Measurements from ENCODE around the gene TRAPPC1.
"Not testable (repeated sequence)": the region's sequence is repeated elsewhere in the genome, so short reads cannot be mapped to it uniquely, and the experiment has no call there.

The TRAPPC1 gene, protein sequence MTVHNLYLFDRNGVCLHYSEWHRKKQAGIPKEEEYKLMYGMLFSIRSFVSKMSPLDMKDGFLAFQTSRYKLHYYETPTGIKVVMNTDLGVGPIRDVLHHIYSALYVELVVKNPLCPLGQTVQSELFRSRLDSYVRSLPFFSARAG

GRCh38 chr17:7931709-7932482 is at the start of gene TRAPPC1, which contains the start of gene CNTROB:
TSS of gene TRAPPC1 (minus strand) at chr17:7931946. CDS start at chr17:7931829, 117 bp downstream.
TSS of gene CNTROB (plus strand) at chr17:7932206. CDS start at chr17:7933080, 874 bp downstream.
- peak; percentile 98 for DNase-seq (ENCODE audit: low read depth in 2 of 2)

DNA sequence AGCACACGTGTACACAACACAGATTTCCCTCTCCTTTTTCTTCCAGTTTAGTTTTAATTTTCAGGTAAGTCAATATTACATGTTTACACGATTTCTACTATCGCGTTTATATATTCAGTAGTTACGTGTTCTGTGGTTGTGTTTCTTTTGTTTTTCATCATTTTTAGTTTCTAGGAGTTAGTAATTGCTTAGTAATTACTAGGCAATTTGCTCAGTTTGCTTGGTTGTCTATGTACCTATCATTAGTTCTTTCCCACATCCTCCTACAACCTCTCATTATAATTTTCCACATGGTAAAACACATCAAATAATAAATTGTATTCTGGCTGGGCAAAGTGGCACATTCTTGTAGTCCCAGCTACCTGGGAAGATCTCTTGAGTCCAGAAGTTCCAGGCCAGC is 46.1 kb upstream of the TRAPPC1 start:
- no peak for DNase-seq (ENCODE audit: low read depth in 2 of 2)

DNA sequence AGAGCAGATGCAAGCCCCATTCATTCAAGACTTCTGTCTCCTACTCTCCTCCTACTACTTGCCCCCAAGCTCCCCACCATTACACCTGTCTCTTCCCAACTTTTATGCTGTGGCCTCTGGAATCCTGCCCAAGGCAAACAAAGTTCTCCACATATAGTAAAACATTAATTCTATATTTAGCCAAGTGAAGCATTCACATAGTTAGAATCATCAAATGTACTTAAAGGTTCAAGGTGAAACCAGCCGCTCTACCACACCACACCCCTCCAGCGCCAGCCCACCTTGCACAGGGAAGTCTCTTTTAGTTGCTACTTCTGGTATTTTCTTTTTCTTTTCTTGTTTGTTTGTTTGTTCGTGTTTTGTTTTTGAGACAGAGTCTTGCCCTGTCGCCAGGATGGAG is 45.3 kb upstream of the TRAPPC1 start:
- no peak for DNase-seq (ENCODE audit: low read depth in 2 of 2)

- no peak for DNase-seq (ENCODE audit: low read depth in 2 of 2)
These were observed 42.9 kb upstream of the TRAPPC1 start for GRCh38 chr17:7974638-7975131.

DNA sequence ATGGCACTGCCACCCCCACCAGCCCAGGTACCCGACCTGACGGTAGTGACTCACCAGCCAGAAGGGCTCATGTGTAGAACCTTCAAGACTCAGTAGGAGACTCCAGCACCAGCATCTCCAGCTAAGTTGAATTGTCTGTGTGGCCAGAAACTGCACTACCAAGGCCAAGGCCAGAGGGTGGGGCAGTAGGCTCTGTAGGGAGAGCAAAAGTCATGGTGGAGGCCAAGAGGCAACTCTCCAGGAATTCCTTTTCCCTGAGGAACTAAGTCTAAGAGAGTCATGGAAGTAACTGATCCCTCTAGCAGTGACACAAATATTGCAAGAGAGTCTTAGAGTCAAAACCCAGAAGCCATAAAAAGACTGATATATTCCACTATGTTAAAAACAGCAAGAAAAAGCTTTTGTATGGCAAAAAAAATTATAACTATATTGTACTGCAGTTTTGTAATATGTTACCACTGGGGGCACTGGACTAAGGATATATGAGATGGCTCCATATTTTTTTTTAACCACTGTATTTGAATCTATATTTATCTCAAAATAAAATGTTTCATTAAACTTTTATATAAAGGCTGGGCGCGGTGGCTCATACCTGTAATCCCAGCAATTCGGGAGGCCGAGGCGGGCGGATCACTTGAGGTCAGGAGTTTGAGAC is 40.5 kb upstream of the TRAPPC1 start:
- DNase-seq (ENCODE audit: low read depth in 2 of 2), result no peak

DNA sequence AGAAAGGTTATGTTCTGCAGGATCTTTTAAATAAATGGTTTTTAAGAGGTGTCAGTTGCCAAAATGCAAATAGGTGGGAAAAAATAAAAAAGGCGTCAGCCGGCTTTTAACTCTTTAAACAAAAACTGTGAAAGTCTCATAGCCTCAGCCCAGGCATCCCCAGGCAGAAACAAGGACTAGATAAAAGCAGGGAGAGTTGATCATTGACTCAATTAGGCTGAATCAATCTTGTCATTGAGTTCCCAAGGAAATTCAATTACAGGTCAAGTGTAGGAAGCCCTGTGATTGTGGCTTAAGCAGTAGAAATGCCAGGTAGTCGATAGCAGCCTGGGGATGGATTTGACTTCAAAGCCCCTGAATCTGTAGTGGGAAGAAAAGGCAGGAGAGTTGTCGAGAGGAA is 39.9 kb upstream of the TRAPPC1 start:
- no peak for DNase-seq (ENCODE audit: low read depth in 2 of 2)

- no peak for DNase-seq (ENCODE audit: low read depth in 2 of 2)
These were observed 37.7 kb upstream of the TRAPPC1 start for GRCh38 chr17:7969433-7969832.

- no peak for DNase-seq (ENCODE audit: low read depth in 2 of 2)
These were observed 36.0 kb upstream of the TRAPPC1 start for GRCh38 chr17:7967751-7968150.

GRCh38 chr17:7961421-7961820 is 29.7 kb upstream of the TRAPPC1 start:
- DNase-seq (ENCODE audit: low read depth in 2 of 2), result no peak

- DNase-seq (ENCODE audit: low read depth in 2 of 2), result no peak
These were observed 27.9 kb upstream of the TRAPPC1 start for GRCh38 chr17:7959503-7960253.

- DNase-seq (ENCODE audit: low read depth in 2 of 2), result peak; percentile 28 to 46
These were observed 24.7 kb upstream of the TRAPPC1 start for GRCh38 chr17:7956228-7956965.

GRCh38 chr17:7955414-7956227 is 23.9 kb upstream of the TRAPPC1 start:
- no peak for DNase-seq (ENCODE audit: low read depth in 2 of 2)

GRCh38 chr17:7953266-7953665 is 21.5 kb upstream of the TRAPPC1 start:
- not testable (repeated sequence) for DNase-seq (ENCODE audit: low read depth in 2 of 2)

DNA sequence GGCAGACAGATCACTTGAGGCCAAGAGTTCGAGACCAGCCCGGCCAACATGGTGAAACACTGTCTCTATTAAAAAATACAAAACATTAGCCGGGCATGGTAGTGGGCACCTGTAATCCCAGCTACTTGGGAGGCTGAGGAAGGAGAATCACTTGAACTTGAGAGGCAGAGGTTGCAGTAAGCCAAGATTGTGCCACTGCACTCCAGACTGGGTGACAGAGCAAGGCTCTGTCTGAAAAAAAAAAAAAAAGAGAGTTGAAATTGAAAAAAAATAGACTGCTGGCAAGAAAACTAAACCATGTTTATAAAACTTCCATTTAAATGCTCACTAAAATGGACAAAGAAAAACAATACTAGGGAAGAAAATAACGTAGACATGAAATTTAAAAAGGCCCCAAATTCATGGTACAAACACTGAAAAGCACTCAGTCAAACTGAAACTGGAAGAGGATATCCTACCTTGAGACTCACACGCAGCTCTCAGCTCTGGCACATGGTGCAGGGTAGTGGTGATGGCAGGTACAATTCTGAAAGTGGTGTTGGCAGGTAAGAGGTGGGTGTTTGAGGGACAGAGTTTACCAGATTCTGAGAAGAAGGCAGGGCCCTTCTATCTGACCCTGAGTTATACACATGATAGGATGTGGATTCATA is 19.5 kb upstream of the TRAPPC1 start:
- no peak for DNase-seq (ENCODE audit: low read depth in 2 of 2)

GRCh38 chr17:7950578-7950977 is 18.8 kb upstream of the TRAPPC1 start:
- no peak for DNase-seq (ENCODE audit: low read depth in 2 of 2)

- DNase-seq (ENCODE audit: low read depth in 2 of 2), result no peak
These were observed 15.9 kb upstream of the TRAPPC1 start for GRCh38 chr17:7947651-7948050.

DNA sequence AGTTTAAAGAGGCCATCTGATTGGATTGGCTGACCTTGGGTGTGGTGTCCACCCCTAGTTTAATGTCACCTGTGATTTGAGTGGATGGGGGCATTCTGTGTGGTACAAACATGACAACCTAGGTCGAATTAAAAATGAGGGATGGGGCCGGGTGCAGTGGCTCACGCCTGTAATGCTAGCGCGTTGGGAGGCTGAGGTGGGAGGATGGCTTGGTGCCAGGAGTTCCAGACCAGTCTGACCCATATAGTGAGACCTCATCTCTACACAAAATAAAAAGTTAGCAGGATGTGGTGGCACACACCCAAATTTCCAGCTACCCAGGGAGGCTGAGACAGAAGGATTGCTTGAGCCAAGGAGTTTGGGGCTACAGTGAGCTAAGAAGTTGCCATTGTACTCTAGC is 14.7 kb upstream of the TRAPPC1 start:
- no peak for DNase-seq (ENCODE audit: low read depth in 2 of 2)

DNA sequence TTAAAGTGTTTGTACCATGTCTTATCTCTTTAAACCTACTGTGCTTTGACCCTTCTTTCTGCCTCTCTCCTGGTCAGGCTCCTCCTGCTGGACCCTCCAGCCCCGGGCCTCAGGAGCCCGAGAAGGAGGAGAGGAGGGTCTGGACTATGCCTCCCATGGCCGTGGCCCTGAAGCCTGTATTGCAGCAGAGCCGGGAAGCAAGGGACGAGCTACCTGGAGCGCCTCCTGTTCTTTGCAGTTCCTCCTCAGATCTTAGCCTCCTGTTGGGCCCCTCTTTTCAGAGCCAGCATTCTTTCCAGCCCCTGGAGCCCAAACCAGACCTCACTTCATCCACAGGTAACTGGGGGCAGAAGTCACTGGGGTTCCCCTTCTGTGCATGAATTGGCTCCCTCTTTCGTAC is 13.9 kb upstream of the TRAPPC1 start:
- DNase-seq (ENCODE audit: low read depth in 2 of 2), result no peak

DNA sequence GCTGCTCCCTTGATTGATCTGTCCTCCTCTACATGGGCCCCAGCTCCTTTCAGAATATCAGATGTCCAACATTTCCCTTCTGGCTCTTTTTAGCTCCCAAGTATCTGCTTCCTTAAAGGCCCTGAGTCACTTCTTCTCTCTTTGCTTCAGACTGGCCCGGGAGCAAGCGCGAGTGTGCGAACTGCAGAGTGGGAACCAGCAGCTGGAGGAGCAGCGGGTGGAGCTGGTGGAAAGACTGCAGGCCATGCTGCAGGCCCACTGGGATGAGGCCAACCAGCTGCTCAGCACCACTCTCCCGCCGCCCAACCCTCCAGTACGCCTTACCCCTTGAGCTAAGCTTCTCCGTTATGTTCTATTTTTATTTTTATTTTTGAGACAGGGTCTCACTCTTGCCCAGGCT is 12.6 kb upstream of the TRAPPC1 start:
- no peak for DNase-seq (ENCODE audit: low read depth in 2 of 2)

DNA sequence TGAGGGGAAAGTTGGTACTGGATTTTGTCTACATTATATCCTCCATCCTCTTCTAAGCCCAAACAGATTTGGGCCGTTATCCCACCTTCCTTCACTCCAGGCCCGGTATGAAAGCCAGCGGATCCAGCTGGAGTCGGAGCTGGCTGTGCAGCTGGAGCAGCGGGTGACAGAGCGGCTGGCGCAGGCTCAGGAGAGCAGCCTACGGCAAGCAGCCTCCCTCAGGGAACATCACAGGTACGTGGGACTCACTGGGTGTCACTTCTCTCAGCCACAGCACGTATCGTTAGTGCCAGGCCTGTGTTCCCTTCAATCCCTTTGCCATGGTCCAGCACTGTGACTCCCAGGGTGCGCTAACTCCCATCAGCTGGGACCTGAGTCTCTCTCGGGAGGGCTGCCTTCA is 11.5 kb upstream of the TRAPPC1 start:
- DNase-seq (ENCODE audit: low read depth in 2 of 2), result no peak
